ENCODE measurements around the gene UNC13A.

UNC13A gene

GRCh38 chr19:17727843-17728242 is 39.7 kb upstream of the UNC13A start:
- no peak for TF ChIP-seq REST (IDR thresholded peaks at IDR 0.05; ENCODE audit: insufficient read depth in 1 of 2, low read depth in 2 of 2, low read length in 2 of 2)
- TF ChIP-seq FOXP2 (optimal IDR thresholded peaks at IDR 0.05; ENCODE audit: borderline replicate concordance, extremely low read depth, extremely low read length, insufficient read depth) = no peak
- TF ChIP-seq TAF1 (IDR thresholded peaks at IDR 0.05; ENCODE audit: borderline replicate concordance, insufficient read depth, low read length) = no peak
- no peak for TF ChIP-seq POLR2AphosphoS5 (IDR thresholded peaks at IDR 0.05; ENCODE audit: low read depth, low read length)
- no peak for TF ChIP-seq SIN3A (IDR thresholded peaks at IDR 0.05; ENCODE audit: borderline replicate concordance, insufficient read depth, low read length)

GRCh38 chr19:17726964-17727773 is 39.0 kb upstream of the UNC13A start:
- peak; percentile 25; the same call in 1 of the 2 replicates for TF ChIP-seq POLR2AphosphoS5 (IDR thresholded peaks at IDR 0.05; ENCODE audit: low read depth, low read length)
- TF ChIP-seq SIN3A (IDR thresholded peaks at IDR 0.05; ENCODE audit: borderline replicate concordance, insufficient read depth, low read length) = no peak

GRCh38 chr19:17726136-17726741 is 38.1 kb upstream of the UNC13A start:
- TF ChIP-seq POLR2AphosphoS5 (IDR thresholded peaks at IDR 0.05; ENCODE audit: low read depth, low read length) = no peak
- TF ChIP-seq TAF1 (IDR thresholded peaks at IDR 0.05; ENCODE audit: borderline replicate concordance, insufficient read depth, low read length) = no peak
- TF ChIP-seq REST (IDR thresholded peaks at IDR 0.05; ENCODE audit: insufficient read depth in 1 of 2, low read depth in 2 of 2, low read length in 2 of 2) = no peak
- TF ChIP-seq SIN3A (IDR thresholded peaks at IDR 0.05; ENCODE audit: borderline replicate concordance, insufficient read depth, low read length) = no peak
- TF ChIP-seq FOXP2 (optimal IDR thresholded peaks at IDR 0.05; ENCODE audit: borderline replicate concordance, extremely low read depth, extremely low read length, insufficient read depth) = no peak

GRCh38 chr19:17725422-17726078 is 37.4 kb upstream of the UNC13A start:
- TF ChIP-seq REST (IDR thresholded peaks at IDR 0.05; ENCODE audit: insufficient read depth in 1 of 2, low read depth in 2 of 2, low read length in 2 of 2) (no peak), TAF1 (IDR thresholded peaks at IDR 0.05; ENCODE audit: borderline replicate concordance, insufficient read depth, low read length) (no peak), POLR2AphosphoS5 (IDR thresholded peaks at IDR 0.05; ENCODE audit: low read depth, low read length) (0 out of 2 replicates have a peak, but pooled peaks have one; percentile 46)

DNA sequence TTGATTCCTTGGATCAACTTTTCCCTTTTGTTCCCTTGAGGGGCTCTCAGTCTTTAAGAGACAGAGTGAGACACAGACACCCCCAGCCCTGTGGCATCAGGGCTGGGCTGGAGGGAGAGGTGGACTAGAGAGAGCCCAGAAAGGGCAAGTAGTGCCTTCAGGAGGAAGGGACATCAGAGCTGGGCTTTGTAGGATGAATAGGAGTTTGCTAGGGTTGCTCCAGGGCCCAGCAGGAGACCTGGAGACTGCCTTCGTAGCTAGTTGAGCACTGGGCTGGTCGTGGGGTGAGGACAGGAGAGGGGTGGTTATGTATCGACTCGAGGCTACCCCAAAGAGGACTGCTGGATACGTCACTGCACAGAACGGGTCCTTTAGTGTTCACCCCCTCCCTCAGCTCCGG is 36.5 kb upstream of the UNC13A start:
- TF ChIP-seq TAF1 (IDR thresholded peaks at IDR 0.05; ENCODE audit: borderline replicate concordance, insufficient read depth, low read length) (no peak), REST (IDR thresholded peaks at IDR 0.05; ENCODE audit: insufficient read depth in 1 of 2, low read depth in 2 of 2, low read length in 2 of 2) (no peak), SIN3A (IDR thresholded peaks at IDR 0.05; ENCODE audit: borderline replicate concordance, insufficient read depth, low read length) (no peak), POLR2AphosphoS5 (IDR thresholded peaks at IDR 0.05; ENCODE audit: low read depth, low read length) (no peak), FOXP2 (optimal IDR thresholded peaks at IDR 0.05; ENCODE audit: borderline replicate concordance, extremely low read depth, extremely low read length, insufficient read depth) (no peak)

Data from PFSK-1 (cell line).